Measurements from ENCODE around the gene P2RY14. TPM values are rescaled to one million over a fixed set of nuclear protein-coding genes. Genes with fewer than 3 reads are reported as not detected.

The P2RY14 gene
- total and polyA plus RNA-seq, 2 experiments from 2014 or later: 0.95 TPM; not detected in 1

GRCh38 chr3:151219056-151219455, 59.3 kb downstream of the P2RY14 start:
- no peak for DNase-seq (ENCODE audit: low spot score)
- Histone ChIP-seq H3K27me3 (ENCODE audit: insufficient read depth) (no peaks in the 10 kb centered on the region), H3F3A (replicated peaks; ENCODE audit: low read depth) (no peaks in the 10 kb centered on the region), H3K4me2 (no peak overlapping the region), H3K27ac (ENCODE audit: low read depth) (no peak overlapping the region), H3K4me3 (no peak overlapping the region), H2AFZ (no peak overlapping the region), H3K9me2 (ENCODE audit: insufficient read depth) (no peaks in the 10 kb centered on the region), H3K36me3 (ENCODE audit: insufficient read depth) (no peaks in the 10 kb centered on the region), H3K79me2 (replicated peaks; ENCODE audit: insufficient read depth) (no peaks in the 10 kb centered on the region), H3K4me1 (ENCODE audit: insufficient read depth) (peaks cover 19% of the 10 kb centered on the region), H4K20me1 (replicated peaks; ENCODE audit: insufficient read depth) (no peaks in the 10 kb centered on the region)
- TF ChIP-seq ZNF462 (CRISPR knock-in tag; IDR thresholded peaks at IDR 0.05) (no peak), ZNF114 (CRISPR knock-in tag; IDR thresholded peaks at IDR 0.05) (no peak), EZH2phosphoT487 (IDR thresholded peaks at IDR 0.05; ENCODE audit: unreplicated experiment) (no peak), REST (IDR thresholded peaks at IDR 0.05; ENCODE audit: unreplicated experiment) (no peak), ZNF331 (CRISPR knock-in tag; IDR thresholded peaks at IDR 0.05; ENCODE audit: low read depth) (no peak), EZH2 (IDR thresholded peaks at IDR 0.05; ENCODE audit: low read depth, unreplicated experiment) (no peak), JUNB (IDR thresholded peaks at IDR 0.05; ENCODE audit: unreplicated experiment) (no peak)
- Mint-ChIP-seq H3K4me1 (peaks cover 16% of the 10 kb centered on the region; the same call in 2 of the 3 replicates), H3K4me3 (no peak overlapping the region), H3K9me3 (peaks cover 19% of the 10 kb centered on the region), H3K27ac (no peak overlapping the region), H3K36me3 (ENCODE audit: low read depth) (peaks cover 34% of the 10 kb centered on the region), H3K27me3 (ENCODE audit: insufficient read depth, low read depth, poor library complexity) (no peaks in the 10 kb centered on the region)
- no peak for ATAC-seq
